ENCODE measurements around the gene SP7.
"Not testable (repeated sequence)": the region's sequence is repeated elsewhere in the genome, so short reads cannot be mapped to it uniquely, and the experiment has no call there.

Gene SP7

DNA sequence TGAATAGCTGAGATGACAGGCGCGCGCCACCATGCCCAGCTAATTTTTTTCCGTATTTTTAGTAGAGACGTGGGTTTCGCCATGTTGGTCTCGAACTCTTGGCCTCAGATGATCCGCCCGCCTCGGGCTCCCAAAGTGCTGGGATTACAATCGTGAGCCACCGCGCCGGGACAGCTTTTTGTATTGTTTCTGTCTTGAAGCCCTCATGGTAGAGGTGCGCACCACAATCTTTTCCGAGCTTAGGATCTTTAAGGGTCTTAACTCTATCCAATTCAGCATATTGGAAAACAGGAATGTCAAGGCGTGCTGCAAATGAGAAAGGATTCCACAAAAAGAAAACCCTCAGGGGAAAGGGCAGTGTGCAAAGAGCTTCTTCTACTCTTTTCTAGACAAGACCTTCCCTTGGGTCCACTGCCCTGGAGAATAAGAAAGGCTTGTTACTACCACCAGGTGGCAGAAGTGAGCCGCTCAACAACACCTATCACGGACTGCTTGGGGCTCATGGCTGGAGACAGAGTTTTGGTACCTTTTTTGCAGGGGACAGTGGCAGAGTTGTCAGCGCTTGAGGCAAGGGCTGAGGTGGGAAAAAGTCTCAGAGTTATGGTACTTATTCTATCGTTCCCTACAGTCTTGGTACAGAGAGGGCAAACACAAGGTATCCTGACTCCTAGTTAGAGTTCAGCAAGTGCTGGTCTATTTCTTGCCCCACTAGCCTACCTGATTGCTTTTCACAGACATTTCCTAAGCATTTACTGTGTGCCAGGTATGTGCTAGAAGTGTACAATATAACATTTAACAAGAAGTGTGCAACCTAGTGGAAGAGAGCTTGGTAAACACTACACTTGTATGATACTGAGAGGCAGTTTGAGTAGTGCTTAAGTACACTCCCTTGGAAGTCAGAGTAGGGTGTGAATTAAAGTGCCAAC is 16.4 kb upstream of the SP7 start:
- intact Hi-C loops (cut with DNase I), result loop anchor here (5.0 to 10.0 kb wide), 2 partner anchors 65 to 152 kb away; partner anchors contain the start of genes NPFF and TARBP2

DNA sequence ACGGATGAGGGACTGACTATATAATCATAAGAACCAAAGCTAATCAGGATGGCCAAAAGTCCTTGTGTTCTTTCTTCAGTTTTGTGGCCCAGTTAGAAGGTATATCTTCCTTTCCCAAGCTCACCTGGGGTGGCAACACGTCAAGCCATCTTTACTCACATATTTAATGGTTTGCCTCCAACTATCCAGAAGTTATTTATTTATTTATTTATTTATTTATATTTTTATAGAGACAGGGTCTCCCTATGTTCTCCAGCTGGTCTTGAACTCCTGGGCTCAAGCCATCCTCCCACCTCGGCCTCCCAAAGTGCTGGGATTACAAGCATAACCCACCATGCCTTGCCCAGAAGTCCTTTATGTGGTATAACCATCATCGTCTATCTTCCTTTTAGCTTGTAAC is 11.8 kb upstream of the SP7 start:
- intact Hi-C loops (cut with DNase I), result no loop called here
- no peak for DNase-seq

More for the DNA sequence above, 16.4 kb upstream of the SP7 start:
- DNase-seq, result peak; percentile 45 to 95 (median 86)

DNA sequence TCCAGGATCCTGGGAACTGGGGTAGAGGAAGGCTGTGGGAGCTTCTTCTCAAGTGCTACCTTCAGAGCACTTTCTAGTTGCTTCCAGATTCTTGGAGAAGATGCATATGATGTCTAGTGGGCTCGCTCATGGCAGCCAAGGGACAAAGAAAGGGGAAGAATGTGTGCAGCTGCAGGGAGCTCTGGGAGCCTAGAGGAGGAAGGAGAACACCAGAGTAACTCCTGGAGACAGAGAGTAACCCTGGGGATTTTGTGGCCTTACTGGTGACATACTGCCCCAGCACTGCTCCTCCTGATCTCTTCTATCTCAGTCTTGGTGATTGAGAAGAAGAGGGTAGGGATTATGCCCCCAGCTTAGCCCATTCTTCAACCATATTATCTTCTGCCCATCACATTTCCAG is 10.3 kb upstream of the SP7 start:
- intact Hi-C loops (cut with DNase I), result no loop called here
- no peak for DNase-seq

DNA sequence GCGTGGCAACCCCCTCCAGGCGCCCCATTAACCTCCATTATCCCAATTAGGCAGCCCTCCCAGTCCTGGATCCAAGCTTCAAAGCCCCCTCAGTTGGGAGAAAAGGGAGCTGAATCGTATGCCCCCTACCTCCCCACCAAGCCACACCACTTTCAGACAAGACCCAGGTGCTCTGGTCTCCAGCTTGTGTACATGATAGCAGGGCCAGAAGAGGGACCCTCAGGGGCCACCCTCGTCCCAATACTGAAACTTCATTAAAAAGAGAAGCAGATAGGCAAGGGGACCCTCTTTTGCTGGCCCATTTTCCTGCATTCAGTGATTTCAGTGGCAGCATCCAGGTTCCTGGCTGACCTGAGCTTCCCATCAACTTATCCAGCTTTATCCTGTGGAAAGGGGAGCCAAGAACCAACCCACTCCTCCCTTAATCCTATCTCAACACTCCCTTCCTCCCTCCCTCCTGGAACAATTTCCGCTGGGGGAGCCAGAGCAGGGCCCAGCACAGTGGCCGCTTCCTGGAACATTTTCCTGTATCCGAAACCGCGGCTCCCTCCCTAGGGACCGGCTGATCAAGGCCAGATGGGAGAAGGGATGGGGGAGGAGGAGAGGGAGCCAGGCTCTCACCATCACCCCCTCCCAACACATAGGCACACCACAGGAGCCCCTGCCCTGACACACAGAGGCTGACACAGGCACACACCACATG is 9.5 kb upstream of the SP7 start:
- no peak for DNase-seq
- intact Hi-C loops (cut with DNase I), result loop anchor here (1.0 kb wide), 1 partner anchor 20 kb away; no protein-coding TSS in a partner anchor

DNA sequence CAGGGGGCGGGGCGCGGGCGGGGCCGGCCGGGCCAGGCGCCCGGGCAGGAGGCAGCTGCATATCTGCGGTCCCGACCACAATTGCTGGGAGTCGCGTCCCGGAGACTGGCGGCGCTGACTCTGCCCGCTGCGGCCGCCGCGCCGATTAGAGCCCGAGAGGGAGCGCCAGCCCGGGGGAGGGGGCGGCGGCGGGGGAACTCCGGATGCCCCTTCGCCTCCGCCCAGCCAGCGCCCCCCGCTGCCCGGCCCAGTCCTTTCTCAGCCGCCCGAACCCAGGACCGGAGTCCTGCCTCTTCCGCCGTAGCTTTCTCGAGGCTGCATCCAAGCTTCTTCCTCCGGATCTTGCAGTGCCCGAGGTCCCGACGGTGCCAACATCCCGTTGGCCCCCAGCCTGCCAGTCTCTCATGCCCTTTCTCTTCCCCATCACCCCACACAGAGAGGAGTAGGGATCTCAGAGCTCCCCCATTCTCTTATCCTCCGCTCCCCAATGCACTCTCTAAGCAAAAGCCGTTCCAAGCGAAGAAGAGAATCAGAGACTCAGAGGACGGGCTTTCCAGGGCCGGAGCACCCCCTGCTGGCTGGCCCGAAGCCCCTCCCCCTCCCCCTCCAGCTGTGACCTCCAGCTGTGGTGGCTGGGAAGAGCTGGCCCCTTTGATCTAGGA is 8.8 kb upstream of the SP7 start:
- peak; percentile 70 to 93 (median 82) for DNase-seq
- intact Hi-C loops (cut with DNase I), result loop anchor here (1.0 kb wide), 1 partner anchor 20 kb away; no protein-coding TSS in a partner anchor

DNA sequence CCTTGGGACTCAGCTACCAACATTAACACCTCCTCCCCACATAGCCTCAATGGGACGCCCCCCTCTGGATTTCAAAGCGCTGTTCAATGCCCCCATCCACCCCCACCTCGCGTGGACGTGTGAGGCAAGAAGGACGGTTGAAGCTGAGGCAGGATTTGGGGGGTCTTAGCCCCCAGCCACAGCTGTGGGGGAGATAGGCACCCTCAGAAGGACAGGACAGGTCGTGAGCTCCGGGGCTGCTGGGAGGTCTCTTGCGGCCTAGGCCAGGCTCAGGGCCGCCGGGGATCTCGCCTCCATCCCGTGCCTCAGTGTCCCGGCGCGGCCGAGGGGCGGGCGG is 8.3 kb upstream of the SP7 start:
- intact Hi-C loops (cut with DNase I), result no loop called here

DNA sequence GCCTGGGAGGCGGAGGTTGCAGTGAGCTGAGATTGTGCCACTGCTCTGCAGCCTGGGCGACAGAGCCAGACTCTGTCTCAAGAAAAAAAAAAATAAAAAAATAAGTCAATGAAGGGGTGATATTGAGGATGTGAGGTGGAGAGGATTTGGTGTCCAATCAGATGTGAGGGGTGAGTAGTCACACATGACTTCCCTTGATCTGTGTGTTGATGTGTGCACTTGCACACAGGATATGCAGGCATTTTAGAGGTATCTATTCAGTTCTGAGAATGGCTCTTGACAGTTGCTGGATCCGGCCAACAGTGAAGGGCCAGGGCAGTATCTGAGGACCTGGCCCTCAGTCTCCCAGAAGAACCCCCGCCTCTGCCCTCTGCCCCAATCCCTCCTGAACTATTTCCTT is 7.8 kb upstream of the SP7 start:
- intact Hi-C loops (cut with DNase I), result no loop called here
- no peak for DNase-seq

More for the DNA sequence above, 8.3 kb upstream of the SP7 start:
- peak in 3 of 42 donors; percentile 22 to 36 (median 35) for DNase-seq

DNA sequence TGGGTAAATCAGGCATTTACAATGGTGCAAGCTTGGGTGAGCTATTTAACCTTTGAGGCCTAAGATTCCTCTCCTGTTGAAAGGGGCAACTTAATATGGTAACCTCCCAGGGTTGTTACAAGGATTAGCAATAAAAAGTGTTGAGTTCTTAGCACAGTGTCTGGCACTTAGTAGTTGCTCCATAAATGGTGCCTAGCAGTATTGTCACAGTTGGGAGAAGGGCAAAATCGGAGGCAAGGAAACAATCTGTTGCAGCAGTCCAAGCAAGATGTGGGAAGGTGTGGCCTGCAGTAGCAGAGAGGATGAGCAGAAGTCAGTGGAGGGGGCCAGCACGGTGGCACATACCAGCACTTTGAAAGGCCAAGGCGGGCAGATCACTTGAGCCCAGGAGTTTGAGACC is 7.3 kb upstream of the SP7 start:
- intact Hi-C loops (cut with DNase I), result no loop called here
- DNase-seq, result no peak

DNA sequence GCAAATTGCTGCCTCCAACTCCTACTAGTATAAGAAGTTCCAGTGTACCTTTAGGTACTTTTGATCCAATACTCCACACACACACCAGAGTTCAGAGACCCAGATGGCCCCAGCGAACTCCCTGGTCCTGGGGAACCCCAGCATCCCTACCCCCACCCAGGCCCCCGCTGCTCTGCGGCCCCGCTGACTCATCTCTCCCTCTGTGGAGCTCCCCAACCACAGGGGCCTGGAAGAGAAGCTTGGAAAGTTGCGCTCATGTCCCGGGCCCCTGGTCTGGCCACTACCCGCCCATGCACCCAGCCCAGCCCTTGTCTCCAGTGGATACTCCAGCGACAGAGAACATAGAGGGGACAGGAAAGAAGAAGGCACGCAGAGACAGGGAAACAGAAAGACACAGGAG is 4.2 kb upstream of the SP7 start:
- DNase-seq, result no peak
- intact Hi-C loops (cut with DNase I), result no loop called here

DNA sequence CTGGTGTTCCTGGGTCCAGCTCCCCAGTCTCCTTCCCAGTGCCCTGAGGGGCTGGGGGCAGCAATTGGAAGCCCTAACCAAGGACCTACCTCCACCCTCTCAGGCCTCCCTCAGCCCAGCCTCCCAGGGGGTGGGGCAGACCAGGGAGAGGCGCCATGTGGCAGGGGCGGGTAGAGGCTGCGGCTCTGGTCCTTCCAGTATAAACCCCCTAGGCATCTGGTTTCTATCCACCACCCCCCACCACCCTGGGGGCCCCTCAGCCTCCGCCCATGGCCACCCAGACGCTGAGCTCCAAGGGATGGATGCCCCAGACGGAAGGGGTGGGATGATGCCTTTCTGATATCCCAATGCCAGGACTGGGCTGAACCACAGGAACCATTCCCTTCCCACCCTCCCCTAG is 2.8 kb upstream of the SP7 start:
- DNase-seq, result no peak
- intact Hi-C loops (cut with DNase I), result no loop called here

DNA sequence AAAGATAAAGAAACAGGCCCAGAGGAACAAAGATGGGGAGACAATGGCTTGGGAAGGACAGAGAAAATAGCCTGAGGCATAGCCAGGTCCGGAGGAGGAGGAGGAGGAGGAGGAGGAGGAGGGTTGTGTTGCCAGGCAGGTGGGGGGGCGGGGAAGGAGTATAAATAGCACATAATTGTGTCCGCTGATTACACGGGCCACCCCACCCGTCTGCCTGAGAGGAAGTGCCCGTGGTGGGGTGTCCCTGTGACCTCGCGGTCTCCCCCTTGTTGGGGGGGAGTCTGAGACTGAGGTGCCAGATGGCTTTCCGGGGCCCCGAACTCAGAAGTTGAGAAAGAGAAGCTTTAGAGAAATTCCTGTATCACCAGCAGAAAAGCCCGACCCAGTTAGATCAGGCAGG is 1.9 kb upstream of the SP7 start:
- DNase-seq, result no peak
- intact Hi-C loops (cut with DNase I), result no loop called here

DNA sequence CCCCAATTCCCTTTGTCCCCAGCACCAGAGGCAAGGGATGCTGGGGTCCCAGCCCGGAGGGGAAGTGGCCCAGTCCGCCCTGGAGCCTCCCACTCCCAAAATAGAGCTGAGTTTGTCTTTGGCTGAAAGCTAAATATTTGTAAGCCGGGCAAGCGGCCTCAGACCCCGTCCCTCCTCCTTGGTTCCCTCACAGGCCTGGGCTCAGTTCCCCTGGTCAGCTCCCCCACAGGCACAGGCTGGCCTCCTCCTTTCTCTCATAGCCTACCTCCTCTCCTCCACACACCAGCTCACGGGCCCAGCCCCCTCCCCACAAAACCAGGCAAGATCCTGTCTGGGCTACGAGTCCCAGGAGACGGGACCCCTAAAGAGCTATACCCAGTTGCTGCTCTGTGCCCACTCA is 1.3 kb downstream of the SP7 start:
- intact Hi-C loops (cut with DNase I), result no loop called here
- no peak for DNase-seq

DNA sequence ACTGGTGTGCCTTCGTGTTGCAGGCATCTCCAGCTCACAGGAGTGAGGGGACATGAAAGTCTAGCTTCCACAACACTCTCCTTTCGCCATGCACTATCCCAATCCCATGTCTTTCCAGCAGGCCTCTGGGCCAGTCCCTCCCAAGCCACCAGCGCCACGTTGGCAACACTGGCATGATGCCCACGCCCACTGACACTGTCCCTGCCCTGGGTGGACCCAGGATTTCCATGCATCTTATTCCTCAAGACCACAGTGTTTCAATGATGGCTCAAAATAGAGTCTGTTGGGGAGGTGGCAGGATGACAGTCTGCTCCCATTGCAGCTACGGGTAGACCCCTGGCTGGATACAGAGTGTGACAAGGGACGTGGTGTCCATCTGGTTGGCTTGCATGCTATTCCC is 2.3 kb downstream of the SP7 start:
- no peak for DNase-seq
- intact Hi-C loops (cut with DNase I), result no loop called here

DNA sequence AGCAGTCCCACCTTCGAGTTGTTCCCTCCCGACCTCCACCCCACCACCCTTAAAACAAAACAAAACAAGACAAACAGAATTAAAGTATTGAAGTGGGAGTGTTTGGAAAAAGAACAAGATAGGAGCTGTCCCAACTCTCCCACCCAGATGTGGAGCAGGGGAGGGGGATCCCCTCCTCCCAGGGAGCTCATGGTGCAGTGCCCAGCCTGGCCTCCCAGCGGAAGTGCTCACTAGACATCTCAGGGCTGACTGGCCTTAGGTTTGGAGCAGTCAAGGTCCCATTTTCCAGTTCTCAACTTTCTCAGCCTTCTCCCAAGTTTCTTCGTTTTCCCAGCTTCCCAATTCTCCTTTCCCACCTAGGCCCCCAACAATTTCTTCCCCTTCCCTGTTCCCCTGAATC is 2.9 kb downstream of the SP7 start:
- intact Hi-C loops (cut with DNase I), result no loop called here
- no peak for DNase-seq

DNA sequence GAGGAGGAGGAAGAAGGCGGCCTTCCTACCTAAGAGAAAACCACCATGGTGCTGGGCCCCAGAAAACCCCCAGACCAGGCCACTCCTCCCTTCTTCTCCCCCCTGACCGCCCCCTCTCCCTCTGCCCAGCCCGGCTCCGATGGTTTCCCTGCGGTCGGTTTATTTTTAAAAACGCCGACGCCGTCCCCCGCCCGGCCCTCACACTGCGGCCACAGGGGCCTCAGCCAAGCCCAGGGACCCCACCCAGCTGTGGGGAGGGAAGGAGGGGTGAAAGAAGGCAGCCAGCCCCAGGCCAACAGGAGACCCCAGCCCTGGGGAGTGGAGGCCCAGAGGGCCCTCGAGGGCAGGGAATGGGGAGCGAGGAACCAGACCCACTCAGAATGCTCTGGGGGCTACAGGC is 3.4 kb downstream of the SP7 start:
- DNase-seq, result no peak
- intact Hi-C loops (cut with DNase I), result no loop called here

DNA sequence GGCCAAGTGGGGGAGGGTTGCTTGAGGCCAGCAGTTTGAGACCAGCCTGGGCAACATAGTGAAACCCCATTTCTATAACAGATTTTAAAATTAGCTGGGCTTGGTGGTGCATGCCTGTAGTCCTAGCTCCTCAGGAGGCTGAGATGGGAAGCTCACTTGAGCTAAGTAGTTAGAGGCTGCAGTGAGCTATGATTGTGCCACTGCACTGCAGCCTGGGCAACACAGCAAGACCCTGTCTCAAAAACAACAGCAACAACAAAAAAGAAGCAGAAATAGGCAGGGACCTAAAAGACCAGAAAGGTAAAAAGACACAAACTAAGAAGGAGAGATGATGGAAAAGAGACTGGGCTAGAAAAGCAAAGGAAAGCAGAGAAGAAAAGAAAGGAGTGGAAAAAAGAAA is 3.8 kb downstream of the SP7 start:
- DNase-seq; intact Hi-C loops (cut with DNase I): not testable (repeated sequence)

DNA sequence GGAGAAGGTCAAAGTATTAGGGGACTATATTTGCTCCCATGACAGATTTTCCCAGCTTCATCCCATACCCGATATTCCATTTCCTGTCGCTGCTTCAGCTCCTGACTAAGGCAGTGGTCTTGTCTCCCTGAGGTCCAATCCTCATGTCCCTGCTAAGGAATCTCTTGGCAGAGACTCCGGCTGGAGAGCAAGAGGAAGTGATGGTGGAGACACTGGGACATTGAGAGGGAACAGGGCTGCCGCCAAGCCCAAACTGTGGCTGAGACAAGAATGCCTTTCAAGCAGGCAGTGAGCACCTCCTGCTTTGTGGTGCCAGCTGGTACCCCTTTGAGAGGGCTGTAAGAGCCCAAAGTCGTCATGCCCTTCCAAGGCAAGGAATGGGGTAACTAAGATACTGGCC is 5.5 kb downstream of the SP7 start:
- DNase-seq, result no peak
- intact Hi-C loops (cut with DNase I), result no loop called here

DNA sequence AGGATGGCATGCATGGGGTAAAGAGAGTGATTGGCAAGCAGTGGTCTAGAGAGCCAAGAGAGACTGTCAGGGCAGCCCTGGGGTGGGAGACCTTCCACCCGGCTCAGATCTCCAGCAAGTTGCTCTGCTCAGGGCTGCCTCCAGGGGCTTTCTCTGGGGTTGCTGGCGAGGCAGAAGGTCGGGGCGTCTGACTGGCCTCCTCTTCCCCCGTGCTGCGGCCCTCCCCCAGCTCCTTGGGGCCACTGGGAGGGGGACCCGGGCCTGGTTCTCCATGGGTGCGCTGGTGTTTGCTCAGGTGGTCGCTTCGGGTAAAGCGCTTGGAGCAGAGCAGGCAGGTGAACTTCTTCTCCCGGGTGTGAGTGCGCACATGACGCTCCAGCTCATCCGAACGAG is 8.1 kb downstream of the SP7 start:
- intact Hi-C loops (cut with DNase I), result loop anchor here (10.0 kb wide), 1 partner anchor 113 kb away; no protein-coding TSS in a partner anchor
- no peak for DNase-seq

DNA sequence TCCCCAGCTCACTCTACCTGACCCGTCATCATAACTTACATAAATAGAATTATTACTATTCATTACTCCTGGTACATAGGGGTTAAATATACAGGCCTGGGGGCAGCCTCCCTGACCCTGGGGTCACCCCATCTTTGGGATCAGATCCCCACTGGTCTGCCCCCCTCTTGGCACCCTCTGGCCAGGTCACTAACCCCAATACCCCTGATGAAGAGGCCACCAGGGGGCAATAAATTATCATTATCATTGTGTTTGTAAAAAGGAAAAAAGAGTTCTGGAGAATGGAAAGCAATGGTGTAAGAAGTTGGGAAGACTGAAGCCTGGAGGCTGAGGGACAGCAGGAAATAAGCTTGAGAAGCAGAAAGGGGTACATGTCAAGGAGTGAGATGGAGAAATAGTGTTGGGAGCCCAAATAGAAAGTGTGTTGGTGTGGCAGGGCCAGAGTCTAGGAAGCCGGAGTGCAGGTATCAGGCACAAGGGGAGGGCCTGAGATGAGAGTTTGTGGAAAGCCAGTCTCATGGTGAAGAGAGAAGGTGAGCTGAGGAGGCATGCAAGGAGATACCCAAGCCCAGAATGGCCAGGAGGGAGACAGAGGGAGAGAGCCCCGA is 8.6 kb downstream of the SP7 start:
- intact Hi-C loops (cut with DNase I), result loop anchor here (10.0 kb wide), 1 partner anchor 113 kb away; no protein-coding TSS in a partner anchor
- peak in 5 of 42 donors; percentile 19 to 74 (median 39) for DNase-seq

Data from head of caudate nucleus (tissue), 42 donors.